ENCODE measurements around the gene PFDN6.

PFDN6 gene

GRCh38 chr6:33314943-33315792 is 25.8 kb downstream of the PFDN6 start:
- FAIRE-seq (no peak), DNase-seq (ENCODE audit: insufficient read length, low spot score) (no peak)

GRCh38 chr6:33315793-33316602 is 26.6 kb downstream of the PFDN6 start:
- no peak for FAIRE-seq
- DNase-seq (ENCODE audit: insufficient read length, low spot score): no peak

GRCh38 chr6:33316603-33317418 is 27.4 kb downstream of the PFDN6 start:
- no peak for FAIRE-seq
- no peak for DNase-seq (ENCODE audit: insufficient read length, low spot score)

GRCh38 chr6:33317419-33317668 is 27.9 kb downstream of the PFDN6 start:
- DNase-seq (ENCODE audit: insufficient read length, low spot score): no peak

GRCh38 chr6:33317669-33318425 is 28.4 kb downstream of the PFDN6 start, which contains the start of gene ZBTB22:
Gene ZBTB22, minus strand, starts transcription at chr6:33317744. Its CDS starts 828 bp downstream, at chr6:33316916.
- FAIRE-seq (peak; percentile 82), DNase-seq (ENCODE audit: insufficient read length, low spot score) (peak; percentile 97)

More at GRCh38 chr6:33317419-33317668, 27.9 kb downstream of the PFDN6 start:
- FAIRE-seq: no peak

GRCh38 chr6:33318426-33319073 is 29.1 kb downstream of the PFDN6 start:
- FAIRE-seq: no peak
- no peak for DNase-seq (ENCODE audit: insufficient read length, low spot score)

GRCh38 chr6:33319939-33320314 is 30.5 kb downstream of the PFDN6 start:
- no peak for FAIRE-seq
- no peak for DNase-seq (ENCODE audit: insufficient read length, low spot score)

GRCh38 chr6:33320315-33321181 is 31.1 kb downstream of the PFDN6 start:
- DNase-seq (ENCODE audit: insufficient read length, low spot score): no peak
- FAIRE-seq: peak; percentile 13

- DNase-seq (ENCODE audit: insufficient read length, low spot score) (no peak), FAIRE-seq (no peak)
These were observed 31.8 kb downstream of the PFDN6 start for GRCh38 chr6:33321227-33321626.

GRCh38 chr6:33323623-33323948 is 34.2 kb downstream of the PFDN6 start:
- FAIRE-seq: no peak
- DNase-seq (ENCODE audit: insufficient read length, low spot score): no peak

- FAIRE-seq (no peak), DNase-seq (ENCODE audit: insufficient read length, low spot score) (no peak)
These were observed 34.7 kb downstream of the PFDN6 start for GRCh38 chr6:33324125-33324524.

GRCh38 chr6:33329058-33329457 is 39.7 kb downstream of the PFDN6 start:
- DNase-seq (ENCODE audit: insufficient read length, low spot score): no peak
- FAIRE-seq: peak; percentile 48

GRCh38 chr6:33330736-33331135 is 41.3 kb downstream of the PFDN6 start:
- no peak for DNase-seq (ENCODE audit: insufficient read length, low spot score)
- no peak for FAIRE-seq

GRCh38 chr6:33333666-33334065 is 44.3 kb downstream of the PFDN6 start:
- DNase-seq (ENCODE audit: insufficient read length, low spot score) (no peak), FAIRE-seq (no peak)

GRCh38 chr6:33335916-33336315 is 46.5 kb downstream of the PFDN6 start:
- DNase-seq (ENCODE audit: insufficient read length, low spot score) (no peak), FAIRE-seq (no peak)

- FAIRE-seq (no peak), DNase-seq (ENCODE audit: insufficient read length, low spot score) (no peak)
These were observed 47.1 kb downstream of the PFDN6 start for GRCh38 chr6:33336495-33336894.

GRCh38 chr6:33339193-33339592 is 49.8 kb downstream of the PFDN6 start:
- DNase-seq (ENCODE audit: insufficient read length, low spot score) (no peak), FAIRE-seq (no peak)
